Measurements from ENCODE around the gene TAOK3.
"Not testable (repeated sequence)": the region's sequence is repeated elsewhere in the genome, so short reads cannot be mapped to it uniquely, and the experiment has no call there.

TAOK3 gene
- 94.7 to 120 reads per million in 2 experiments for total RNA-seq

DNA sequence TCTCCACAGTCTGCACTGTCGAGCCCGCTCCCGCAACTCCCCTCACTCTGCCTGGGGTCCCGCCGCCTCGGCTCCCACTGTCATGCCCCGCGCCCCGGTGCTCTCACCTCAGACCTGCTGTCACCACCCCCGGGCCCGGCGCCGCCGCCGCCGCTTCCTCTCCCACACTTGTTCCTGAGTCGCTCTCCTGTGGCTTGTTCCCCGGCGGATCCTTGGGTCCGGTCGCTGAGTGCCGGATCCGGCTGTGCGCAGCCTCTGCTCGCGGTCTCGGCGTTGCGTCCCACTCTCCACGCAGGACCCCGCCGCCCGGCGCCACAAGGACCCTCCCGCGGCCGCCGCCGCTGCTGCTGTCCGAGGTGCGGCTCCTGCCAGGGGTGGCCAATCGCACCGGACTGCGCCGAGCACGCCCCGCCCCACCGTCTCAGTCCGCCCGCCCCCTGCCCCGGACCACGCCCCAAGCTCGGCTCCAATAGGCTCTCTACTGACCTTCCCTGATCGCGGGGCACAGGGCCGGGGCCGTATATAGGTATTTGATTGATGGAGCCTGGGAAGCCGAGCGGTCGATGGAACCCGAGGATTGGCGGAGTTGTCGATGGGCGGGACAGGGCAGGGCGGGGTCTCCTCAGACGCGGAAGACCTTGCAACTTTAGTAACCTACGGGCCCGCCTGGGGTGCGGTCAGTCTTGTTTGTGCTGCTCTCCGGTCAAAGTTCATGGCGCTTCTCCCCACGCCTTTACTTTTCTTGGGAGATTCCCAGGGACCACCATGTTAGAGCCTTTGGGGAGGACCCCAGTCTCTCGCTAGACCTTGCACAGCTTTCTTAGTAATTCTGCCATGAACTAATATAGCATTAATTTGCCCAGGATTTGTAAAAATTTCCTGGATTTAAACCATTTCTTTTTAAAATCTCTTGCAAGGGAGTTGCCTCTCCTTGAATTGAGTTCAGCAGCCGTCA is at the start of gene TAOK3:
Gene TAOK3 (minus strand): TSS at position 367 of the 955 bp plus-strand sequence. CDS start 117,340 bp downstream, outside the sequence.
- DNase-seq (ENCODE audit: low read depth) = peak; percentile 96

DNA sequence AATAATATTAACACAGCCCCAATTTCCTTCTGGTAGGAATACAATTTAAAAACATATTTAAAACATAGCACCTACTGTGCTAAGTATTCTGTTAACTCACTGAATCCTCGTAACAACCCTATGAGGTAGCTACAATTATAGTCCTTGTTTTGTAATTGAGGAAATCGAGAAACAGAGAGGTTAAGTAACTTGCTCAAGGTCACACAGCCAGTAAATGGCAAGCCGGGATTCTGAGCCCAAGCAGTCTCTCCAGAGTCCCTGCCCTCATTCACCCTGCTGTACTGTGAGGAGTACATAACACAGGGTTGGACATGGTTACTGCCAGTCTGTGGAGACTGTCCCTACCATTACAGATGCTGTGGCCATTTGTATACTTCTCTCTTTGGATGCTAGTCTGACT is 48.0 kb upstream of the TAOK3 start:
- no peak for DNase-seq (ENCODE audit: low read depth)

DNA sequence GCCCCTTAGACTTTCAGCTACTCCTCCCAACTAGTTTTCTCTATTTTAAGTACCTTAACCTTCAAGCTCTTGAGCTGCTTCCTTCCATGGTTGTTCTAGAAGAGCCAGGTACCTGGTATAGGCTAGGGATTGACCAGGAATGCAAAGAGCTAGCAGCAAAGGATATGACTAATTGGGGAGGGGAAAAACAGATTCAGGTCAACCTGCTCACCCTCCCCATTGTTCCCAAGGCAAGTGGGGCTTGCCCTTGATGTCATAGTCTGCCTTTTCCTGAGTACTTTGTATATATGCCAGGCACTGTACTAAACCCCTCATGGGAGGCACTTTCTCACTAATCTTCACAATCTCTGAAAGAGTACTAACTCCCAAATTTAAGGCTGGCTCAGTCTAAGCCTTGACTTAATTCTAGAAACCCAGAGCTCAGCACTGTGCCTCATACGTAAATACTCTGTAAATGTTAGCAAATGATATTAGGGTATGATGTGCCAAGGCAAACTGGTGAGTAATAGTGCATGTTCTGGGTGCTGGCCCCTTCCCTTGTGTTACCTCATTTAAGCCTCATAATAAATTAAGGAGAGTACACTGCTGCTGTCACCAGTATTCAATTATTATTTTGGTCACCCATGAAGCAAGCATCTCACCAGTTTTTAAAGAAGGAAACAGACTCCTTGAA is 45.8 kb upstream of the TAOK3 start:
- DNase-seq (ENCODE audit: low read depth) = no peak

DNA sequence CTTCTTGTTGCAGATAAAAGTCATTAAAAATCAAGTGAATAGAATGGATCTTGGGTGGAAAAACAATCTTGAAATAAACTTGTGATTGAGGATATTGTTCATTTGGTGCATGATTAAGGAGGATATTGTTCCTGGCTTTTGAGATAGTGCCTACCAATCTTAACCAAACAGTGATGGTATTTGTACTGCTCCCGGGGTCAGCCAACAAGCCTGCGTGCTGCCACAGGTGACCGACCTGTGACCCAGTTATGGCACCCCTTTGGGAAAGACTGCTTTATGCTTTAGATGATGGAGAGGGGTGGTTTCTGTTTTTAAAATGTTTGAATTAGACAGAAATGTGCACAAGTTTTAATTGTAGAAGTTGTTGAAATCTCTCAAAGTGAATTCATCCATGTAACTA is 45.2 kb upstream of the TAOK3 start:
- no peak for DNase-seq (ENCODE audit: low read depth)

DNA sequence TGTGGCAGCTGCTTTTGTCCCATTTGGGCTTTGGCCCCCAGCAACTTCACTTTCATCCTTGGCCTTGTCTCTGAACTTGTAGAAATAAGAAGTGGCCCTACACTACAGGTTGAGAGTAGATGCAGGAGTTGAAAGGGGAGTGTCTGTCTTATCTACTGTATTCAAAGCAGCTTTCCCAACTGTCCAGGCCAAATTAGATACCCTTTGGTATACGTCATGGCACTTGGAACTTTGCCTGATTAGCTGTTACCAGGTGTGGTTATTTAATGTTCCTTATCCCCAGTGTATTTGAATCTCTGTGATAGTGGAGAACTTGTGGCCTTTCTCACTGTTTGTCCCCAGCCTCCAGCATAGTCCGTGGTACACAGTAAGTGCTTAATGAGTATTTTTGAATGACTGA is 37.1 kb upstream of the TAOK3 start:
- no peak for DNase-seq (ENCODE audit: low read depth)

DNA sequence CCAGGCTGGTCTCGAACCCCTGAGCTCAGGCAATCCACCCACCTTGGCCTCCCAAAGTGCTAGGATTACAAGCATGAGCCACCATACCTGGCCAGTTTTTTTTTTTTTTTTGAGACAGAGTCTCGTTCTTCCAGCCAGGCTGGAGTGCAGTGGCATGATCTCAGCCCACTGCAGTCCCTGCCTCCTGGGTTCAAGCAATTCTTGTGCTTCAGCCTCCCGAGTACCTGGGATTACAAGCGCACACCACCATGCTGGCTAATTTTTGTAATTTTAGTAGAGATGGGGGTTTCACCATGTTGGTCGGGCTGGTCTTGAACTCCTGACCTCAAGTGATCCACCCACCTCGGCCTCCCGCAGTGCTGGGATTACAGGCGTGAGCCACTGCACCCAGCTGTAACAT is 35.5 kb upstream of the TAOK3 start:
- DNase-seq (ENCODE audit: low read depth) = not testable (repeated sequence)

DNA sequence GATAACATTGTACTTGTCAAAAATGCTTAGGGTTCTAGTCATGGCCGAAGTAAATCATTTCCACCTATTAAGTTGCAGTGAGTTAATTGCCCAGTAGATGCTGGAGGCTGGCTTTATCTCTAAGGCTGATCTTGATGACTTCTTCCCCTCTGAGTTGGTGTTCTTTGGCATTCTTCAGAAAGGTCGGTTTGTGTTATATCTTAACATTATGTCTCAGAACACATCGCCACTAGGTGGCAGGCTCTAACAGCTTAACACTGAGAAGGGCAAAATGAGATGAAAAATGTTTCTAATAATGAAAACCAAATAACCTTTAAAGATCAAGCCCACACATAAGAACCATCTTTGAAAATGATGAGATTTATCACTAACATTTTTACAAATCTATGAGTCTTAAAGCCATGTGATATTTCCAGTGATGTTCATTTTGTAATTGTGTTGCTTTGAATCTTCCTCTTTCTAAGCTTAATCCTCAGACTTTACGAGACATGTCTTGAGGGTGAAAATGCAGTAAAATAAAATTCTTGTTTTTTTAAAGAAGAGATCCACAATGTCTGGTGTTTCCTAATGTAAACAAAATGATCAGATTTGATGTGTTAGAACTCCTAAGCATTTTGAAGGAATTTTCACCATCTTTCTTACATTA is 32.3 kb upstream of the TAOK3 start:
- DNase-seq (ENCODE audit: low read depth) = peak; percentile 11

DNA sequence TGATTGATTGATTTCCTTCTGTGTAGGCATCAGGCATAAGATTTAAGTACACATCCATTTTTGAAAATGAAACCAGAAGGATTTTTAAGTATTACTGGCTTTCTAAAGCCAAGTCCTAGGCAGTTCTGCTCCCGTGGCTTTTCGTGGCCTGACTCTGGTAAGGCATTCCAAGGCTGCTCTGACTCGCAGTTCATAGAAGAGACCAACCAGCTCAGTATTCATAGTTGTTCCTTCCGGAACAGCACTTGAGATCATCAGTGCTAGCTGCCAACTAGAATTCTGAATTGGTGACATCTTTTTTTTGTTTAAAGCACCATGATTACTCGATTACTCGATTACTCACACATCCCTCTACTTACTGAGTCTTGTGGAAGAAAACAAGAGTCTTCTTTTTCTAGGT is 29.5 kb upstream of the TAOK3 start:
- DNase-seq (ENCODE audit: low read depth) = no peak

DNA sequence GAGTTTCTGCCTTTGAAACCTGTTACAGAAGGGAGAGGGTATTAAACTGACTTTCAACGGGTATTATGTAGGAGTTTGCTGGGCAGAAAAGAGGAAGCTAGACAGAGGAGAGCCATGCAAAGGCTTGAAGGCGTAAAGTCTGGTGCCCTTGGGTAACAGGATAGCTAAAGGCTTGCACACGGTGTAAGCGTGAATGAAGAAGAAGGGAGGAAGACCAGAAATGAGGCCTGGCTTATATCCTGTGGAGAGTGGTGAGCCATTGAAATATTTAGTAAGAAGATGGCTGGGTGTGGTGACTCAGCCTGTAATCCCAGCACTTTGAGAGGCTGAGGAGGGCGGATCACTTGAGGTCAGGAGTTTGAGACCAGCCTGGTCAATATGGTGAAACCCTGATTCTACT is 26.2 kb upstream of the TAOK3 start:
- no peak for DNase-seq (ENCODE audit: low read depth)

DNA sequence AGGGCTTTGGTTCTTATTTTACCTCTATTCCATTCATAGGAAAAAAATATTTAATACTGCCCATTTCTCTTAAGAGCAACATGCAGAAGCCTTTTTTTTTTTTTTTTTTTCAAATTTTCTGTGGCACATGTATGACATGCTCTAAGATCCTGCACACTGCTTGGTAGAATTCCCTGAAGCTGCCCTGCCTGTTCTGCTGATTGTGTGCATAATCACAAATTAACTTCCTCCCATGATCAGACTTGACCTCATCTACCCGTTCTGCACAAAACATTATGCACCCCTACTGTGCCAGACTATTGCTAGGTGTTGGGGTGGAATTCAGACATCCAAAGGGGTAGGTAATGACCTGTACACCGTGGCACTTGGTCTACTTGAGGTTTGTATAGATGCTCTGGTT is 25.8 kb upstream of the TAOK3 start:
- no peak for DNase-seq (ENCODE audit: low read depth)

DNA sequence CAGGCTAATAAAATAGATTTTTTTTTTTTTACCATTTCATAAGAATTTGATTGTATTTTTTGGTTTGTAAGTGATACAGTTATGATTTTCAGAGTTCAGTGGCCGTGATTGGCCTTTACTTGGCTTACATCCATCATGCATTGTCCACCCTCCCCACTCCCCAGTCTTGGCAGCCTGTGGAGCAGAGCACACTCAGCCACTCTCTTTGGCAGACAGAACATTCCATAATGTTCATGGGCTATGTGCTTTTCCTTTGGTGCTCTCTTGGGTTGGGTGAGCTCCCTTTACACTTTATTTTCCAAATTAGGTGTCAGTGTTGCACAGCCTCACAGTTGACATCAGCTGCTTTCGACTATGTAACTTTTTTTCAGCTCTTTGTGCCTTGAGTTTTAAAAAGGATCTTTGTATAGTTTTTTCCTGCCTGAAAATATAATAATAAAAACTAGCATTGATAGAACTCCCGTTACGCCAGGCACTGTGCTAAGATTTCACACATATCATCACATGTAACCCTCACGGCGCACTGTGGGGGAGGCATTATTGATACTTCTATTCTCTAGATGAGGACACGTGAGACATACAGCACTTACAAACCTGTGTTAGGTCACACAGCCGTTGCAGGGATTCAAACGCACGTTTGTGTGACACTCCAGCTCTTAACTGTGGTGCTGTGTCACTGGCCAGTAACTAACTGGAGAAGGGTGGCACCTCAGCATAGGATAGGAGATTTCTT is 25.2 kb upstream of the TAOK3 start:
- no peak for DNase-seq (ENCODE audit: low read depth)

DNA sequence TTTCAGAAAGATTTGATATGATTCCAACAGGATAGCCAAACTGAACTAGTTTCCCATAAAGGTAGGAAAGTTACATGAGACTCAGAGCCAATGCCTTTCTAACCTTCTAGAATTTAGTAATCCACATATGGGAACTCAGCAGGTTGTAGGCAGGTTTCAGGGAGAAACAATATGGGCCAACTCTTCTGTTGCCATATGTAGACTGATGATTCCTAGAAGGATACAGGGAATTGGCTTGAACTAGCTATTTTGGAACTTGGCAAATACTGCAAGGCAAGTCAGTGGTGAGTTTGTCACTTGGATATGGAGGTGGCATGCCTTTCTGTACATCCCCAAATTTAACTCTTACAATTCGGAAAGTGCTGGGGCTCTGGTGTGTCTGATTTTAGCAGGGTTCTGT is 19.1 kb upstream of the TAOK3 start:
- no peak for DNase-seq (ENCODE audit: low read depth)

DNA sequence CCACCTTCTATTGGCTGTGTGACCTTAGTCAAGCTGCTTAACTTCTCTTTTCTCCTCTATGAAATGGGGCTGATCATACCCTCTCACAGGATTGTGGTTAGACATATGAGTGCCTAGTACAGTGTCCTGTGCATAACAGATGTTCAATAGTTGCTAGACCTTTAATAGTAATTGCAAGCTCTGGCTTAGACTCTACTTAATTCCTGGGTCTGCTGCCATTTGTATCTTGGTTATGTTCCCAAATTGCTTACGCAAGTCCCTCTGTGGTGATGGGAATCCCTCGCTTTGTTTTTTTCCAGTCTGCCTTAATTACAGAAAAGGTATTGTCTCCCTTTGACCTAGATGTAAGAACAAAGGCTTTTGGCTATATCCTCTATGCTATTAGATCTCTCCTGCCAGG is 18.7 kb upstream of the TAOK3 start:
- no peak for DNase-seq (ENCODE audit: low read depth)

DNA sequence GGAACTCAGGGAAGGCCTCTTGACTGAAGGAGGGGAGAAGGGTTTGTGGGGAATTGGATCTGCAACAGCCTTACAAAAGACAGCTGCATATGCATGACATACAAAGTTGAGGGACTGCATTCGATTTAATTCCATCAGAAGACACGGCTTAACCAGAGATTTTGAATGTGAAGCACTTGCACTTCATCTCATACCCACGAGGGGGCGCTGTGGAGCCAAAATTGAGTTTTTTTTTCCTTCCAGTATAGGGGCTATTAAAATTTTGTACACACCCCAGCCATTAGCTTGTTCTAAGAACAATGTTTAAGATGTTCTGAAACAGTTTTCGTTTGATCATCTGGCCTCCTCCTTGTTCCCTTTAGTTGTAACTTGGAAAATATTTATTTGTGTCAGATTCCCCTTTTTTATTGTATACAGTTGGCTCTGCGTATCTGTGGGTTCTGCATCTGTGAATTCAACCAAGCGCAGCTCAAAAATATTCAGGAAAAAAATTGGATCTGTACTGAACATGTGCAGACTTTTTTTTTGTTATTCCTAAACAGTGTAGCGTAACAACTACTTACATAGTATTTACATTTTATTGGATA is 5.3 kb upstream of the TAOK3 start:
- DNase-seq (ENCODE audit: low read depth) = peak; percentile 56

DNA sequence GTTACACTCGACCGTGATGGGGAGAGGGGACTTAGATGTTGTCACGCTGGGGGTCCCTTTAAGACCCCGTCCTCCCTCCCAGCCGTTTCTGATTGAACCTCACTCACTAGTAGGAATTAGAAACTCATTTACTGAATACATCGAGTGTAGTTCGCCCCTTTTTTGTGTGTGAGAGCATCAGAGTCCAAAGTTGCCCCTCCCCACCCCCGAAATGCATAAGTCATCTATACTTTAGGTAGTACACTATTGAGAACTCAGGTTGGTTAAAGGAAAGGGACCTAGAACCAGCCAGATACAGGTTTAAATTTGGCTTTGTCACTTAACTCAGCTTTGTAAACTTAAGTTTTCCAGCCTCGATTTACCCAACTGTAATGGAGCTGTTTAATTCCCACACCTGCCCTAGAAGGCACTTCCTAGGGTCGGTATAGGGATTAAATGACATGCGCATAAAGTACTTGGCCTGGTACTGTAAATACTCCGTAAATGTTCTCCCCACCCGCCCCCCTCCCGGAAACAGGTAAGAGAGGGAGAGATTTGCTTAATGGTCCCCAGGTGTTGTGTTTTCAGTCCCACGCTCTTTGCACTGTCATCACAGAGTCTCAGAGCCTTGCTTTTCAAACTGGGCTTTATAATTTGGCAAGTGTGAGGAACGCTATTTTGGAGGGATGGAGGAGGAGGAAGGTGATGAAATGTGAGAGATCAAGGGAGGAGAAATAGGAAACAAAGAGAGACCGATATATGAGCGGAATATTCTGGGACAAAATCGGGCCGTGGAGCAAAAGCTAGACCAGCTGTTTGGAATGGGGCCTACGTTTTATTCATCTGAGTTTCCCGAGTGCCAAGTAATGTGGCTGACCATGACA is 4.5 kb upstream of the TAOK3 start:
- no peak for DNase-seq (ENCODE audit: low read depth)

DNA sequence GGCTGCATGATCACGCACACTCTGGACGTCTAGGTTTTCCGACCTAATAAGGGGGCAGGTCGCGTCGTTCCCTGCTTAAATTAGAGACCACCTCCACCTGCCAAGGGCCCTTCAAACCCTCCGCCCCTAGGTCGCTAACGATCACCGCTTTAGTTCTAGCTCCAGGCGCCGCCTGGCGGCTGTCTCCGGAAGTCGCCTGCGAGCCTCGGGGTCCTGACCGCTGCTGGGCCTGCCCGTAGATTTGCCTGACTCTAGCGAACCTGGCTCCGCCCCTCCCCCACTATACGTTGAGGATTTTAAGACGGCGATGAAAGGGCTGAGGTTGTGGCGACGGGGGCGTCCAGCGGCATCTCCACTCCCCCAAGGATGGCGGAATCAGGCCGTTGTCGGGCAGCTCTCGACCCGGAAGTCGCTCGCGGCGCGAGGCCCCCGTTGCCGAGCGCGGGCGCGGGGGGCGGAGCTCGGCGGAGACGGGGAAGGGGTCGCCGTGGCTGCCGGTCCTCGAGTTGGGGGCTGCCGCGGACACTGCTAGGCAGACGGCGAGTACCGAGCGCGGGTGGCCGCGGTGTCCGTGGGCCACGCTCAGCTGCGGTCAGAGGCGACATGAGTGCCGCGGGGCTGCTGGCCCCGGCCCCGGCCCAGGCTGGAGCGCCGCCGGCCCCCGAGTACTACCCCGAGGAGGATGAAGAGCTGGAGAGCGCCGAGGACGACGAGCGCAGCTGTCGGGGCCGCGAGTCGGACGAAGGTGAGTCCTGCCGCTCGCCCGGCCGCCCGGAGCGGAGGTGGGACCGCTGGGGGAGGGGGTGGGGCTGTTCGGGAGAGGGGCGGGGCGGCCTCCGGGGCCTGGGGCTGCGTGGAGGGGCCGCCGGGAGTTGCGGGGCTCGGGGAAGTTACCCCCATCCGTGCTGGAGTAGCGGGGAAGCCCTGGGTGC is 3.6 kb upstream of the TAOK3 start, which contains the start of gene SUDS3:
Gene SUDS3 (plus strand): TSS at position 467 of the 932 bp plus-strand sequence. CDS start 137 bp downstream, at position 604.
- peak; percentile 89 for DNase-seq (ENCODE audit: low read depth)

DNA sequence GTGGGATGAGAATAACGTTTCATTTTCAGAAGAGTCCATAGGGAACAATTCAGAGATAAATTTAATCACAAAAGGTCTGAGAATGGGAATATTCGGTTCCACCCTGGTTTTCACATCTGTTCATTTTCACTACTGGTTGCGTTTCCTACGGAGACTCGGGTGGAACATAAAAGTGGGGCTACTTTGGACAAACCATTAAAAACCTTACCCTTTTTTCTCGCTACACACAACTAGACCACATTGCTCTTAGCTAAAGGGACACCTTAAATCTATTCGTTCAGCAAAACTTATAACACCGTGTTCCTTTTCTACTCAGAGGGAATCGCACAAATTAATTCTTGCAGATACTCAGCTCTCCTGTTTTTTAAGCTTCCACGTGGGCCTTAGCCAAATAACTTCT is 2.6 kb upstream of the TAOK3 start:
- no peak for DNase-seq (ENCODE audit: low read depth)

DNA sequence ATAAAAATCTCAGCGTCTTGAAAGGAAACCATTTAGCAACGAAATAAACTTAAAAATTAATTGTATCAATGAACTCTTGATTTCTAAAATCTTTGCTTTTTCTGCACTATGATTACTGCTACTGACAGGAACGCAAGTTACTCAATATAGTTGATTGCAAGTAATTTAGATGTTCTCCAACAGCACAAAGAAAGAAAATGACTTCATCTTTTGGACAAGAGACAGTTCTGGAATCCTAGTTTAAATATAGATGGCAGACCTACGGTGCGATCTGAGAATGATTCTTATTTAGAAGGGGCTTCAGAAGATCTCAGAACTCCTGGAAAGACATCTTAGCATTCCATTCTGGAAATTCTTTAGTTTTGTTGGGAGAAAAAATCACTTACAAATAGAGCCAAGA is 2.2 kb upstream of the TAOK3 start:
- no peak for DNase-seq (ENCODE audit: low read depth)

DNA sequence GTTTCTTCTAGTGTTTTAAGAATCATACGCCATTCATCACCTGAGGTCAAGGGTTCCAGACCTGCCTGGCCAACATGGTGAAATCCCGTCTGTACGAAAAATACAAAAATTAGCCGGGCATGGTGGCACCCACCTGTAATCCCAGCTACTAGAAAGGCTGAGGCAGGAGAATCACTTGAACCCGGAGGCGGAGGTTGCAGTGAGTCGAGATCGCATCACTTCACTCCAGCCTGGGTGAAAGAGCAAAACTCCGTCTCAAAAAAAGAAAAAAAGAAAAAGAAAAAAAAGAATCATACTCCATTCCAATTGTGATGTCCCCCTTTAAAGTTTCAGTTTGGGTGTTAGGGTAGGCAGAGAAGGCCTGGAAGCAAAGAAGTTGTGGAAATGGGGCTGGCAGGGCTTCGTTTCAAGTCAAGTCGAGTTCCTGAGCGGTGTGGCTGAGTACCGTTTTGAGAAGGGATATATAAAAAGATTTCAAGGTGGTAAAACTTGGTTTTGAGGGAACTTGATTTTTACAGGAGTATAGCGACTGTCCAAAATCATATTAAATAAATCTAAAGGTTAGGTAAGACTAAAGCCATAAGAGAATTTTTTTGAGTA is 1.5 kb upstream of the TAOK3 start:
- DNase-seq (ENCODE audit: low read depth) = no peak
